Gastrocnemius medialis (tissue), 4 donors: Measurements from ENCODE around the gene PTEN.

Source experiments
- POLR2A ChIP-seq, 2 donors: fragments of 450-650 bp; IDR thresholded peaks; one replicate each; pipeline ENCODE4 v1.6.1; 2017; ENCODE audit warnings: antibody characterized with exemption in 2 of 2, mild to moderate bottlenecking in 2 of 2, moderate library complexity in 2 of 2
- TF ChIP-seq, protein P1 (sequence below), 5 experiments: fragments of 450-650 bp in 3 of 5; fragments of 200-600 bp in 2 of 5; sonication (generic) in 2 of 5; IDR thresholded peaks in 4 of 5; conservative IDR thresholded peaks in 1 of 5; 1 replicate in 4 of 5; 2 replicates in 1 of 5; pipeline ENCODE4 v1.5.1; 2016 to 2019; ENCODE audit warnings: antibody characterized with exemption in 5 of 5, mild to moderate bottlenecking in 3 of 5, moderate library complexity in 3 of 5

DNA sequence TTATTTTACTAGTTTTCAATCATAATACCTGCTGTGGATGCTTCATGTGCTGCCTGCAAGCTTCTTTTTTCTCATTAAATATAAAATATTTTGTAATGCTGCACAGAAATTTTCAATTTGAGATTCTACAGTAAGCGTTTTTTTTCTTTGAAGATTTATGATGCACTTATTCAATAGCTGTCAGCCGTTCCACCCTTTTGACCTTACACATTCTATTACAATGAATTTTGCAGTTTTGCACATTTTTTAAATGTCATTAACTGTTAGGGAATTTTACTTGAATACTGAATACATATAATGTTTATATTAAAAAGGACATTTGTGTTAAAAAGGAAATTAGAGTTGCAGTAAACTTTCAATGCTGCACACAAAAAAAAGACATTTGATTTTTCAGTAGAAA is 103.0 kb downstream of the PTEN start:
- TF ChIP-seq, protein P1, sequence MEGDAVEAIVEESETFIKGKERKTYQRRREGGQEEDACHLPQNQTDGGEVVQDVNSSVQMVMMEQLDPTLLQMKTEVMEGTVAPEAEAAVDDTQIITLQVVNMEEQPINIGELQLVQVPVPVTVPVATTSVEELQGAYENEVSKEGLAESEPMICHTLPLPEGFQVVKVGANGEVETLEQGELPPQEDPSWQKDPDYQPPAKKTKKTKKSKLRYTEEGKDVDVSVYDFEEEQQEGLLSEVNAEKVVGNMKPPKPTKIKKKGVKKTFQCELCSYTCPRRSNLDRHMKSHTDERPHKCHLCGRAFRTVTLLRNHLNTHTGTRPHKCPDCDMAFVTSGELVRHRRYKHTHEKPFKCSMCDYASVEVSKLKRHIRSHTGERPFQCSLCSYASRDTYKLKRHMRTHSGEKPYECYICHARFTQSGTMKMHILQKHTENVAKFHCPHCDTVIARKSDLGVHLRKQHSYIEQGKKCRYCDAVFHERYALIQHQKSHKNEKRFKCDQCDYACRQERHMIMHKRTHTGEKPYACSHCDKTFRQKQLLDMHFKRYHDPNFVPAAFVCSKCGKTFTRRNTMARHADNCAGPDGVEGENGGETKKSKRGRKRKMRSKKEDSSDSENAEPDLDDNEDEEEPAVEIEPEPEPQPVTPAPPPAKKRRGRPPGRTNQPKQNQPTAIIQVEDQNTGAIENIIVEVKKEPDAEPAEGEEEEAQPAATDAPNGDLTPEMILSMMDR (IDR thresholded peaks at IDR 0.05 in 4 of 5, conservative IDR thresholded peaks at IDR 0.05 in 1 of 5): no peak
- no peak for TF ChIP-seq POLR2A (IDR thresholded peaks at IDR 0.05)
